DMS79 treated with DMSO at 0.1 percent for 48 hours (cell line): ENCODE results near the gene GRAMD2B.

Experiments
- DNase-seq: peaks from one replicate; lab custom pipeline; 2025; lab: John Stamatoyannopoulos, UW

The GRAMD2B gene

DNA sequence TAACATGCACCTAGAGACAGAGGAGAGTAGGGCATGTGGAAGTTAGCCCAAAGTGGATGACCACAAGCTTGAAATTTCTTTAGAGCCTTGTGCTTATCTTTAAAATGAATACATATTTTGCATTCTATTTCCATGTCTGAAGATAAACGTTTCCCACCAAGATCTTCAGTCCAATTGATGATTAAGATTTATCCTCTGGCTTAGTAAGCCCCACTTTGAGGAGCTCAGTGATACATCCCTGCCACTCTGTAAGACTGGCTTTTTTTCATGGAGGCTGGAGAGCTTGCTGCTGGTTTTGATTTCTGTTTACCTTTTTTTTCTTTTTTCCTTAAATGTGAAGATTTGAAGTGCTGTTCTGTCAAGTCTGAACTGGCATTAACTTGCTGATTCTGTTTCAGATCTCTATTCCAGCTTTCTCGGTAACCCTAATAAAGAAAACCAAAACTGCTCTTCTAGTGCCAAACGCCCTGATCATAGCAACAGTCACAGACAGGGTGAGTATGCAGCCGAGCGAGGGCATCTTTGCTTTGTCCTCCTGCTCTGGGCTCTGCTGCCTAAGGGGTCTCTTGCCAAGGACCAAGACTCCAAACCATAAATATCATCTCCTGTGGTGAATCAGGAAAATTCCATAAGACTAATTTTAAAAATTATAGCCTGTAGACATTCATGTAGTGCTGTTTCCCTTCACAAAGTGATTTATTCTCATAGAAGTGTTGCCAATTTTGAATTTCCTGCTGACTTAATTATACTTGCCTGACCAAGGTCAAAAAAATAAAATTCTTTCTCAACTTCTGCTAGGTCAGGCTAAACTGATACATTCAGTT is 54.3 kb downstream of the GRAMD2B start:
- DNase-seq = no peak

DNA sequence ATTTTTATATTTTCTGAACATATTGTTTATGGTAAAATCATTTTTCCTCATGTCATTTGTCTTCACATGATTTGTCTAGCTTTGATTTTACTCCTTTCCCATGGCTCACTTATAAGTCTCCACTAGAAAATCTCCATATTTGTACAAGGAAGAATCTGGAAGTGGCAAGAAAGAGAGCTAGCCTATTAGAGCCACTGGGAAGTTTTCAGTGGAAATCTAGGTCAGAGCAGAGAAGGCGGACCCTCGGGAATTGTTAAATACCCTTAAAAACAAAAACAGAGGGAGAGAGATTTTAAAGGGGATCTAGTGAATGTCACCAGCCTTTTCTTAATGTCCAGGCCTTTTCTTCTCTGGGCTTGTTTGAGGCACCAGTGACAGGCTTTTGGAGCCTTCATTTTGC is 56.6 kb downstream of the GRAMD2B start:
- no peak for DNase-seq

DNA sequence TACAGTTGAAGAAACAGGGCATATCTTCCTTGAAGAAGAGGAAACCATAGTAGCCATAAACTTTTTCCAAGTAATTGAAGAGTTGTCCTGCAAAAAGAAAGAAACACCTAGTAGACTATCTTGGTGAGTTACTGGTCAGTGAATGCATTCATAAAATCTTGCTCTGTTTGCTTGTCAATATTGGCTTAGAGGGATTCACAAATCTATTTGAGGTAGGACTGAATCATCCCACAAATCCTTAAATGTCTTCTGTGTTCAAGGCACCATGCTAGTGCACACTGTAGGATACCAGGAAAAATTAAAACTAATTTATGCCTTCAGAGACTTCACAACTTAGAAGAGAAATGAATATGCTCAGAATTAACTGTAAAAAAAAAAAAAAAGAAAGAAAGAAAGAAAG is 57.6 kb downstream of the GRAMD2B start:
- no peak for DNase-seq

DNA sequence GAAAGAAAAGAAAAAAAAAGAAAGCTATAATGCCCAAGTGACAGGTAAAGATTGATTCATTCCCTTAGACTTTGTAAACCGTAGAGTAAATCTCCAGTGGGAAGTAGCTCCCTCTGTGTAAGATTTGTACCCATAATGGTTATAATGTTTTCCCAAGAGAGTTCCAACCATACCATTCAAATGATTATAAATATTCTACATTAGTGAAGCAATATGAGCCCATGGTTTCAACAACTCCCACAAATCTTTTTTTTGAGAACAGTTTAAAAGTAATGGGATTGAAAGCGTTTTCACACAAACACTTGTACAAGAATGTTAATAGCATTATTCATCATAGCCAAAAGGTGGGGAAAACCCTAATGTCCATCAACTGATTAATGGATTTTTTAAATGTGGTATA is 58.0 kb downstream of the GRAMD2B start:
- DNase-seq = no peak

DNA sequence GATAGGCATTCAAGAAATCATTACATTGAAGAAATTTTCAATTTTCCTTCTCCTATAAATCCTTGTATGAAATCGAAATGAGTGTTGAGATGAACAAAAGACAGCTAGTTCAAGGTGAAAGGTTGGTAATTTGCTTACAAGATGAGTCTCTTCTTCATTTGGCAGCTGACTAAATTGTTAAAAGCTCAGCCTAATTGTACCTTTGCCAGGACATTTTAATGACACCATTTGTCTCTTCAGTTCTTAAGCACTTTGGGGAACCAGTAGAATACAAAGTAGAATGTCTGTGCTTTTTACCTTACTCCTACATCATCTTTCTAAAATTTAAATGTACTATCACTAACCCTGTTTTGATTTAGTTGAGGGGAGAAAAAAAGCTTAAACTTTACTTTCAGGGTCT is 59.4 kb downstream of the GRAMD2B start:
- DNase-seq = no peak

DNA sequence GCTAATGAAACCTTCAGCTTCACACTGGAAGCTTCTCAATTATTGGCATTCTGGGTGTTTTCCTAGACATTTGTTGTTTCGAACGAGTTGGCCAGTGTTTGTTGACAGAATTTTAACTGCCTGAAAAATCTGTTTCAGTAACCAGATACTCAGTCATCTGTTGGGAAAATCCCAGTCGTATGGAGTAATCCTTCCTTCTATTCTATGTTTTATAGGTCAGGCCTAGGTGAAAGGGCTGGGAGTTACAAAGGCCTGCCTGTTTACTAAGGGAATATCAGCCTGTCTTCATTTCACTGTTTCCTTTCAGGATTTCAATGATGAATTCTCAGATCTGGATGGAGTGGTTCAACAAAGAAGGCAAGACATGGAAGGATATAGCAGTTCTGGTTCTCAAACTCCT is 59.9 kb downstream of the GRAMD2B start:
- no peak for DNase-seq

DNA sequence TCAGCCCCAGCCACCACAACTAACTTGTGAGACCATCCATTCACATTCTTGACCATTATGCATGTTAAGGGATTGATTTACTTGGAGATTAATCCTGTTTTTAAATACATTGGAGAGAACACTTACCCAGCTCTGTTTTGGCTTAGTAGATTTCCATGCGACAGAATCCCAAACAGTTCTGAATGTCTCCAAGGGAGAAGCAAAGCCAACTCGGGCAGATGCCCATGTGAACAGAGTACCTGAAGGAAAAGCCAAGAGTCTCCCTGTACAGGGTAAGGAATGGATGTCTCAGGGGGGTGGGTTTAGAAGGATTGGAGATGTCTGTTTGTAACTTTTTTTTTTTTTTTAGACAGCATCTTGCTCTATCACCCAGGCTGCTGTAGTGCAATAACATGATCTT is 61.0 kb downstream of the GRAMD2B start:
- no peak for DNase-seq

DNA sequence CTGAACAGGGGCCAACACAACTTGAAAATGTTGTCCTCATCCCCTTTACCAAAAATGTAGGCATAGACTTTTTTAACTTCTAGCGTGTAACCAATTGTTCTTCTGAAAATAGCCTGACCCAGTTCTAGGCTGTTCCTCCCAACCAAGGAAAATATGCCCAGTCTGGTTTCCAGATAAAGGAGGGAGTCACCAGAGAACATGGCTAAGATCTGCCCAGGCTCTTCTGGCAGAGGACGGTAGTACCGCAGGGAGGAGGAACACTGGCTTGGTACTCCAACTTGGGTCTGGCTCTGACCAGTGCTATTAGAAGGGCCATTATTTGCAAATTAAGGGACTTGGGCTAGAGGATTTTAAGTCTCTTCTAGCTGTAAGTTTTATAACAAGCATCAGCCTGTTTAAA is 63.1 kb downstream of the GRAMD2B start:
- no peak for DNase-seq

DNA sequence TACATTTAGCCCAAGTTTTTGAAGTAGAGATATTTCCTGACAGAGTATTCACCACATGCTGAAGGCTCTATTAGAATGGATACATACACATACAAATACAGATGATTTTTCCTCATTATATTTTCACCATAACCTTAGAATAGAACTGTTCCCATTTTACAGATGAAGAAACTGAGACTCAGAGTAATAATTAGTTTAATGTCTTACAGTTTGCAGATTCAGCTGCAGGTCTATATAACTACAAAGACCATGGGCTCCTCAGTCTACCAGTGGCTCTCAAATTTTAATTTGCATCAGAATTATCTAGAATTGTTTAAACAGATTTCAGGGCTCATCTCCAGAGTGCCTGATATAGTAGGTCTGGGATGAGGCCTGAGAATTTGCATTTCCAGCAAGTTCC is 64.4 kb downstream of the GRAMD2B start:
- no peak for DNase-seq

DNA sequence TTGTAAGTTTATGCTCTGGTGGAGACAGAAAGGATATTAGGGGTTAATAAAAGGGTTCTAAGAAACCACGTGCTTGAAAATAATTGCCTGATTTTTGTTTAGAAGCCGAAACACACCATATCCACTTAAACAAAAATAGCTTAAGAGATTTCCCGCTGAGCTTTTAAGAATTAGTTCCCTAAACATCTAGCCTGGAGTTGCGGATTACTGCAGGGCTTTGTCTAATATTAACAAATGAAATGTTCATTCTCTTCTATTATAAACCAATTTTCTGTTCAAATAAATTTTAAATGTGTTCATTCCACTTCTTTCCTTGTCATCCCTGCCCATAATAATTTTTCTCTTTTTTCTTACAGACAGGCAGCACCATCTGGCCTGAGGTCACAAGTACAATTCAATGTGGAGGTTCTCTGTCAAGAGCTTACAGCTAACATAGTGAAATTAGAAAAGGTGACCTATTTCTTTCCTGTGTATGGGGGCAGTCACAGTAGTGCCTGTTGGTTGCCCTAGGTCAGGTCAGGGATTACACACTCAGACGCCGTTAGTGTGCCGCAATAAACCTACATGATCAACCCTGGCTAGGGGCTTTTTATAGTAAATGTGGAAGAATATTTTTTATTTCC is 65.3 kb downstream of the GRAMD2B start:
- peak; percentile 29 for DNase-seq

DNA sequence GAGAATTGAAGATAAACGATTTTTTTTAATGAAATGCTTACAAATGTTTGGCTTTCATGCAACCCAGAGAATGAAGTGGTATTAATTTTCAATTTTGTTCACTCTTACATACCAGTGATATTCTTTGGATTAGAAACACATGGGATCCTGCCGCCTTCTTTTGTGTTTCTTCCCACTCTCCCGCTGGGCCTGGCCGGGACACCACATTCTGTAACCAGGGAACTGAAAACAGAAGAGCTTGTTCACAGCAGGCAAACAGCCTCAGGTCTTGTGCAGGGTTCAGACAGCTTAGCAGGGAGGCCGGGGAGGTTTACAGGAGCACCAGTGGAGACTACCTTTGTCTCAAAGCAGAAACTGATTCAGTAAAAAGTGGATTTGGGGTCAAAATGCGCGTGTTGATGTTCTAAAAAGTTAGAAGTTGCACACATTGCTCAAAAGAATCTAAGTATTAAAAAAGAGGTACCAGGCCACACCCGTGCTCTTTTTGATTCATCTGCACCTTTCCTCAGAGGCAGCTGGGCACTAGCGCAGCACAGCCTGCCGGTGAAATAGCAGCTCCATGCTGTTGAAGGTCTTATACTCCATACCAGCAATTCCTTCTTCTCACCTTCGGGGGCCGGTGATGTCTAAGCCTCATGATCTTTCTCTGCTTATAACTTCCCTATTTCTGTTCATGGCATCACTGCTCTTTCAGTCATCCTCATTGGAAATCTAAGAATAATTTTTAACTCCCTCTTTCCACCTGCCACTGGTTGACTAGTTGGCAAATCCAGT is 67.1 kb downstream of the GRAMD2B start:
- DNase-seq = no peak

DNA sequence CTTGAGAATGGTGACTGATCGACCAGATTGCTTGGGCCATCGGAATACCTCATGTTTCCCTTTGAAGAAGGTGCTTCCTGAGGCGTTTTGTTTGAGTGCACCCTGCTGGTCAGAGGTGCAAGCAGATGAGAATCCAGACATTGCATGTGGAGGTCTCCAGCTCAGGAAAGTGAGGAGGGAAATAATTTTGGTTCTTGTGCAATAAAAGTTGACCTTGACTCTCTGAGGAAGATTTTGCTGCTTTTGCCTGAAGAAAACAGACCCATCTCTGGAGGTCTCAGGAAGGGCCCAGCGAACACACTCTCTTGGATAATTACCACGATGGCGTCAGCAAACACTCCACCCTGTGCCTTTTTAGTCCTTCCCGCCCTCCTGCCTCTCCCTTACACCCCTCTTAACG is 69.7 kb downstream of the GRAMD2B start:
- no peak for DNase-seq

DNA sequence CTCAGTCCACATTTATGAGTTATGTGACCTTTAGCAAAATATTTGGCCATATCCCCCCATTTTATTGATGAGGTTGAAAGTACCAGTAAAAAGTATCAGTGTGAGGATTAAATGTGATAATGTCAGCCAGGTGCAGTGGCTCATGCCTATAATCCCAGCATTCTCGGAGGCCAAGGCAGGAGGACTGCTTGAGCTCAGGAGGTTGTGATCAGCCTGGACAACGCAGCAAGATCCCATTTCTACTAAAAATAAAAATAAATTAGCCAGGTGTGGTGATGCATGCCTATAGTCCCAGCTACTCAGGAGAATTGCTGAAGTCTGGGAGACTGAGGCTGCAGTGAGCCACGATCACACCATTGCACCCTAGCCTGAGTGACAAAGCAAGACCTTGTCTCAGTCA is 71.2 kb downstream of the GRAMD2B start:
- DNase-seq = no peak

DNA sequence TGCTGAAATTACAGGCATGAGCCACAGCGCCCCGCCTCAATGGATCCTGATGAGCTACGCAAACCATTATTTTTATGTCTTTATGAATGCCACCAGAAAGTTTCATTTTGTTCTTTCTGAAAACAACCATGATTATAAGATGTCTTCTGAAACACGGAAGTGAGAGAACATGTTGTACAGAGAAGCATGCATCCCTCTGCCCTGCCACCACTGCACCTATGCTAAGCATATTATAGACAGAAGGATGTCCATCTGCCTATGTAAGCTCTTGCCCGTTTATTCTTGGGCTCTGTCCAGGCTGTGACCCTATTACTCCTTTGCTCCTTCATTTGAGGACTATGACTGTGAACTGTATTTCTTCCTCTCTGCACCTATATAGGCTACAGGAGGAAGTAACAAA is 74.3 kb downstream of the GRAMD2B start:
- no peak for DNase-seq

DNA sequence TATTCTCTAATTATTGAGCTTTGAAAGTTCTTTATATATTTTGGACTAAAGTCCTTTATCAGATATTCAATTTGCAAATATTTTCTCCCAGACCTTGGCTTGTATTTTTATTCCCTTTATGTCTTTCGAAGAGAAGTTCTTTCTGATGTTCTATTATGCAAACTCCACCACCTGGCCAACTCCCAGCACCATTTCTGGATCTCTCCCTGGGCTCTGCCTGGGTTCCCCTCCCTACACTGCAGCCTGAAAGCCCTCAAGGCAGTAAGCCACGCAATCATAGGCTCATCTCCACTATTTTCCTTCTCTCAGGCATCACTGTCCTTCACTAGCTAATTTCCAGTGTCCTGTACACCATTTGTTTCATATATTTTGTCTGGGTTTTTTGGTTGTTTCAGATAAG is 76.1 kb downstream of the GRAMD2B start:
- DNase-seq = no peak

DNA sequence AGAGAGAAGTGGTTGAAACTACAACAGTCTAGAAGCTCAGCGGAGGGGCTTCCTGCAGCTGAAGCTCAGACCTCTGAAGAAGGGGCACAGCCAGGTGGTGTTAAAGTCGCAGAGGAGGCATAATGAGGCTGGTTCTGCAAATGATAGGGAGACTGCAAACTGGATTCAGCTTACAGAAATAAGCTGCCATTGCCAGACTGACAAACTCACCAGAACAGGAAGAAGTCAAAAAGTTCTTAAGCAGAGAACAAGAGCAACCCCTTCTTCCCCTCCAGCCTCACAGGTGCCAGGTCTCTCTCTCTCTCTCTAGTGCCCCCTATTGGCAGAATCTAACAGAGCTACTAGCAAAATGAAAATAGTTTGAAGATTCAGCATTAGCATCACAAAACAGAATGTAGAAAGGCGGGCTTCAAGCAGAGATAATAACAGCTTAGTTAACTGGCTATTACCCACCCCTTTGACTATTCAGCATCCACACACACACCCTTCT is 76.7 kb downstream of the GRAMD2B start:
- no peak for DNase-seq

DNA sequence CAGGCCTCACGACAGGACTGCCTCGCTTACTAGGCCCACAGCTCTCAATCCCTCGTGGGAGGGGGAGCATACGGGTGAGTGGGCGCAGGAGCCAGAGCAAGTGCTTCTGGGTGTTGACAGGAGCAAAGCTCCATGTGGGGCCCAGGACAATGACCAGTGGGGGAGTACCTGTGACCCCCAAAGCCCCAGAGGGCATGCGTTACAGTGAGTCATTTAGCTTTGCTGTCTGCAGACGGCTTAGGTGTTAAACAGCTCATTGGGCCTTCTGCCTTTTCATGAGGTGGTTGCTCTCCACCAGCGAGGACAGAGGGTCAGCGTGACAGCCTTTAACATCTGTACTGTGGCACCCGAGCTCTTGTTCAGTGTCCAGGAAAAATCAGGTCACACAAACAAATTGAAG is 78.2 kb downstream of the GRAMD2B start:
- DNase-seq = no peak

DNA sequence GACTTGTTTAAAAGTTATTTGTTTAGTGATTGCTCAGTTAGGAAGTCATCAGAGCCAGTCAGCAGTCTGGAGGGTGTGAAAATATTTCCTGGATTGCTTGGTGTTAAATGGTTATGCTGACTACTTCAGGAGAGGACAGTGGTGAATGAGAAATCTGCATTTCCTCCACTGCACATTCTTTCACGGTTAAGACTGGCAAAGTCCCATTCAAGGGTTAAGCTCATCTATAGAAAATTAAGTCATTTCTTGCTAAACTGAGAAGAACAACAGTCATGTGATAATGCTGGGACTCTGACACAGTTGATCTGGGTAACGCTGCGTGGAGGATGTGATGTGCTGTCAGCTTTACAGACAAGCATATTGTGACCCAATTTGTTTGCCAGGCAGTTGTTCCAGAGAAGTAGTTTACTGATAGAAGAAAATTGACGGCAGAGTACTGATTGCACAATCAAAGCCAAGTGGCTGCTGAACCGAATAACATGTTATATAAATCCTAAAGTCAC is 80.4 kb downstream of the GRAMD2B start:
- DNase-seq = no peak

DNA sequence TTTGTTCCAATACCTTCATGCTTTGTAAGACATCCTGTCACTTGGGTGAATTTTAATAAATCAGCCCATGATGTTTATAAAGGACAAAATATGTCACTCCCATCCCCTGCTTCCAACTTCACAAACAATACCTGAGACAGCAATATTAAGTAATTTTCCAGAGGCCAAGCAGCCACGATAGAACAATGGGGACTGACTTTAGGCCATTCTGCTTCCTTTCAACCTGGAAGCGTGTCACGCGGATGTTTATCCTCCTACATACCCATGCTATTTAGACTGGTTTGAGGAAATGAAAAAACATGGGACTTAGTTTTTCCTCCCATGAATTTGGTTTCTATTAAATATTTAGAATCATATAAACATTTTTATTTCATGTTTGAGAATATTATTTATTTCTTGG is 82.9 kb downstream of the GRAMD2B start:
- no peak for DNase-seq

DNA sequence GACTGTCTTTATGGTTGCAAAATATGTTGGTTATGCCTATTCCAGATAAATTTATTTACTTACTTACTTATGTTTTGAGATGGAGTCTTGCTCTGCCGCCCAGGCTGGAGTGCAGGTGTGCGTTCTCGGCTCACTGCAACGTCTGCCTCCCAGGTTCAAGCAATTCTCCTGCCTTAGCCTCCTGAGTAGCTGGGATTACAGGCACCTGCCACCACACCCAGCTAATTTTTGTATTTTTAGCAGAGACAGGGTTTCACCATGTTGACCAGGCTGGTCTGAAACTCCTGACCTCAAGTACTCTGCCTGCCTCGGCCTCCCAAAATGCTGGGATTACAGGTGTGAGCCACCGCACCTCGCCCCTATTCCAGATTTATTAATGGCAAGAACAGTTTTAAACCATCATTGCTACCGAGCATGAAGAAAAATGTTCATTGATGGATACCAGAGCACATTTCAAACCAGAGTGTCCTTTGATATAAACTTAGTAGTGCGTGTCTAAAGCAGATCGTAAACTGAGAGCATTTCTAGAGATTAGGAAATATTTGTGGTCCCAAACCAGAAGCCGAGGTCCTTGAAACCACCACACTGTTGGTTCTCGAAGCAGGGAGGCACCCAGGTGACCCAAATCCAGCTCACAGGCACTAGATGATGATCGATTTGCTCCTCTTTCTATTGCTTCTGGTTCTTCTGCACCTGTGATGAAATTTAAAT is 85.2 kb downstream of the GRAMD2B start:
- no peak for DNase-seq

DNA sequence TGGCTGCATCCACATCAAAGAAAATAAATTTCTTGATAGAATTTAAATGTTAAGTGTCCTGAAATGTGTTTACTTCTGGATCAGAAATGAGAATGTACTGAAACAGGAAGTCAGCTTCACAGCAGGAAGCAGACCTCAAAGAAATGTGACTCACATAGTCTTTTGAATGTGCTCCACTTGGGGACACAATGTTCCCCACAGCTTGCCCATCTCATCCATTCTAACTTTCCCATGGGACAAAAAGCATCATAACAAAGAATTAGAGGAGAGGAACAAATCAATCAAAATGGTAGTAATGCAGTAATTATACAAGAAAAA is 85.7 kb downstream of the GRAMD2B start:
- DNase-seq = no peak

DNA sequence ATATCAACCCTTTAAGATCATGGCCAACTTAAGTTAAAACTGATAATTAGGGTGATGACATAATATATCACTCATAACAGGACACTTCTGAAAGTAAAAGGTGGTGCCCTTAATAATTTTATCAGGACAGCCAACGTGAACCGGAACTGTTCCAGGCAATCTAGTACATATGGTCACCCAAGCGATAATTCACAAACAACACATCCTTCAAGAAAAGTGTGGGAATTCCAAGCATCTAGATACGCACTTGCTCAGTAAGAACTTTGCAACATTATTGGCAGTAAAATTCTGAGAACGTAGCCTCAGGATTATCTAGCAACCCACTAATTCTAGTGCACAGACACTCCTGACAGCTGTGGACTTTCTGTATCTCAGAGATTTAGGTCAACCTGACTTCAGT is 86.1 kb downstream of the GRAMD2B start:
- DNase-seq = no peak
